GM12878 (cell line): ENCODE data around the gene TMA16. TPM values are rescaled to one million over a fixed set of nuclear protein-coding genes. Genes with fewer than 3 reads are reported as not detected.

ENCODE experiments used
- ATAC-seq: fragments of 200-7000 bp; cut with Tn5 transposase; 3 replicates; pipeline ENCODE4 v1.9.1; 2020; ENCODE audit warnings: mild to moderate bottlenecking, moderate library complexity
- BruUV-seq: library from RNA; stranded (reverse); fragments of 400-500 nt; replicated peaks from 2 replicates; lab custom pipeline; 2021; lab: Mats Ljungman, UMichigan
- CTCF ChIA-PET: fragments of 300-600 bp; sonication (Branson Sonifier 250); formaldehyde crosslinking; extraction: SDS; loops from one replicate; lab custom pipeline; 2021; ENCODE audit warnings: inconsistent platforms; lab: Yijun Ruan, JAX
- POLR2A ChIA-PET: fragments of 350-600 bp; formaldehyde crosslinking; extraction: SDS; loops from one replicate; lab custom pipeline; 2021; ENCODE audit warnings: inconsistent platforms; lab: Charles Lee
- RAD21 ChIA-PET: fragments of 300-600 bp; sonication (Branson Sonifier 250); formaldehyde crosslinking; loops from one replicate; lab custom pipeline; 2023; ENCODE audit warnings: antibody characterized with exemption; ENCODE audit not compliant: unreplicated experiment; lab: Charles Lee
- SMC1A ChIA-PET: fragments of 300-600 bp; sonication (Branson Sonifier 250); formaldehyde crosslinking; loops from one replicate; lab custom pipeline; 2023; ENCODE audit not compliant: unreplicated experiment, uncharacterized antibody; lab: Charles Lee
- DNase-seq: peaks from one replicate; pipeline ENCODE4 v3.0.0-alpha.2; 2011; ENCODE audit warnings: low read depth, low spot score
- FAIRE-seq: peaks from 3 replicates; lab custom pipeline; 2011; peaks lifted over from hg19 to GRCh38; lab: Jason Lieb, UNC
- H2AFZ ChIP-seq: 2 replicates; pipeline ENCODE4 v1.6.0; 2011; ENCODE audit warnings: low read depth, low read length, control low read depth; ENCODE audit not compliant: control insufficient read depth
- H3K27ac ChIP-seq: 2 replicates; pipeline ENCODE4 v1.5.1; 2011; ENCODE audit warnings: control low read depth; ENCODE audit not compliant: control insufficient read depth, insufficient read depth
- H3K27me3 ChIP-seq, 2 experiments: replicated peaks in 1 of 2; 2 replicates each; pipeline versions ENCODE4 v1.6.0 to v1.6.1; 2011; ENCODE audit warnings: low read length in 1 of 2; ENCODE audit not compliant: control insufficient read depth in 2 of 2, insufficient read depth in 2 of 2
- H3K36me3 ChIP-seq, 2 experiments: 2 replicates each; pipeline ENCODE4 v1.5.1; 2011; ENCODE audit warnings: low read length in 1 of 2; ENCODE audit not compliant: control insufficient read depth in 2 of 2, insufficient read depth in 2 of 2
- H3K4me1 ChIP-seq: 2 replicates; pipeline ENCODE4 v1.6.1; 2011; ENCODE audit warnings: mild to moderate bottlenecking, low read length, moderate library complexity, mixed read lengths; ENCODE audit not compliant: control insufficient read depth, insufficient read depth
- H3K4me2 ChIP-seq: 2 replicates; pipeline ENCODE4 v1.6.0; 2011; ENCODE audit warnings: control low read depth; ENCODE audit not compliant: control insufficient read depth, insufficient read depth
- H3K4me3 ChIP-seq: fragments of 200-600 bp; sonication (generic); 2 replicates; pipeline ENCODE4 v1.5.1; 2016
- H3K79me2 ChIP-seq: 2 replicates; pipeline ENCODE4 v1.6.0; 2011; ENCODE audit warnings: low read length; ENCODE audit not compliant: control insufficient read depth, insufficient read depth
- H3K9ac ChIP-seq: 2 replicates; pipeline ENCODE4 v1.8.0; 2011; ENCODE audit warnings: low read length, control low read depth, mixed read lengths; ENCODE audit not compliant: control insufficient read depth, insufficient read depth
- H3K9me3 ChIP-seq: replicated peaks from 3 replicates; pipeline ENCODE4 v1.5.1; 2011; ENCODE audit warnings: mild to moderate bottlenecking, low read length; ENCODE audit not compliant: control insufficient read depth, insufficient read depth
- H4K20me1 ChIP-seq: 2 replicates; pipeline ENCODE4 v1.6.0; 2011; ENCODE audit not compliant: control insufficient read depth, insufficient read depth
- BMI1 ChIP-seq: fragments of 450-650 bp; IDR thresholded peaks from 2 replicates; pipeline ENCODE4 v1.6.1; 2016; ENCODE audit warnings: mild to moderate bottlenecking, moderate library complexity, borderline replicate concordance
- EED ChIP-seq: sonication (generic); IDR thresholded peaks from 2 replicates; pipeline ENCODE4 v1.6.1; 2016; ENCODE audit warnings: antibody characterized with exemption, low read depth
- EP300 ChIP-seq, 2 experiments: fragments of 150-350 bp in 1 of 2; IDR thresholded peaks; 2 replicates each; pipeline ENCODE4 v1.6.1; 2011 to 2012; ENCODE audit warnings: low read depth in 2 of 2, low read length in 2 of 2, borderline replicate concordance in 1 of 2, improper control_type of control experiment in 1 of 2, inconsistent platforms in 1 of 2; ENCODE audit not compliant: control insufficient read depth in 1 of 2
- FOXK2 ChIP-seq: fragments of 450-650 bp; IDR thresholded peaks from 2 replicates; pipeline ENCODE4 v1.6.1; 2017; ENCODE audit warnings: mild to moderate bottlenecking, moderate library complexity
- GATAD2B ChIP-seq: fragments of 450-650 bp; conservative IDR thresholded peaks from 2 replicates; pipeline ENCODE4 v1.6.1; 2017; ENCODE audit warnings: low read depth, mild to moderate bottlenecking, moderate library complexity
- HSF1 ChIP-seq: fragments of 150-350 bp; IDR thresholded peaks from 2 replicates; pipeline ENCODE4 v1.6.1; 2014; ENCODE audit warnings: mild to moderate bottlenecking, low read depth, low read length
- IRF4 ChIP-seq: IDR thresholded peaks from 2 replicates; pipeline ENCODE4 v1.6.1; 2011; ENCODE audit warnings: low read depth, low read length
- MLLT1 ChIP-seq: fragments of 450-650 bp; IDR thresholded peaks from 2 replicates; pipeline ENCODE4 v1.6.1; 2016; ENCODE audit warnings: mild to moderate bottlenecking
- MTA2 ChIP-seq: fragments of 450-650 bp; IDR thresholded peaks from 2 replicates; pipeline ENCODE4 v1.6.1; 2016; ENCODE audit warnings: low read depth, mild to moderate bottlenecking, moderate library complexity
- POLR2AphosphoS2 ChIP-seq: IDR thresholded peaks from 2 replicates; pipeline ENCODE4 v1.6.1; 2011; ENCODE audit warnings: low read depth, mild to moderate bottlenecking, low read length, improper control_type of control experiment, moderate library complexity
- TARDBP ChIP-seq: IDR thresholded peaks from 2 replicates; pipeline ENCODE4 v1.6.1; 2016; ENCODE audit warnings: borderline replicate concordance
- TCF12 ChIP-seq: IDR thresholded peaks from 2 replicates; pipeline ENCODE4 v1.6.1; 2011; ENCODE audit warnings: low read depth, mild to moderate bottlenecking, low read length
- WGBS: methylation state at CpG from one replicate; pipeline ENCODE4 v1.1.6; 2016; ENCODE audit warnings: low lambda C conversion rate; ENCODE audit not compliant: insufficient replicate concordance, insufficient coverage; ENCODE audit errors: missing lambda C conversion rate; 5-methylcytosine and 5-hydroxymethylcytosine counted together
- in situ Hi-C: fragments of 300-500 bp; cut with MboI; formaldehyde crosslinking; loops from 9 replicates; pipeline ENCODE4 v1.14.3; 2018; ENCODE audit warnings: mixed read lengths
- intact Hi-C: fragments of 100-400 bp; cut with micrococcal nuclease; formaldehyde crosslinking; loops from one replicate; pipeline ENCODE4 v1.14.2; 2022; ENCODE audit not compliant: unreplicated experiment
- polyA plus RNA-seq, 11 experiments: library from polyadenylated mRNA; depleted of rRNA in 4 of 11; unstranded in 6 of 11; stranded (reverse) in 5 of 11; fragments of >200 nt; fragmentation: Nextera tagmentation in 4 of 11; fragmentation: Illumina TruSeq in 1 of 11; extraction: Ambion mirVana in 4 of 11; extraction: Trizol in 1 of 11; gene quantifications; 1 replicate in 1 of 11; 2 replicates in 10 of 11; pipeline versions ENCODE4 v1.2.1 to v1.2.3, GENCODE V29; 2011 to 2016; ENCODE audit warnings: inconsistent platforms in 2 of 11, missing spikeins in 2 of 11, low read depth in 1 of 11
- total RNA-seq, 4 experiments: library from RNA; depleted of rRNA in 3 of 4; stranded (reverse); fragments of >200 nt in 3 of 4; fragmentation: Illumina TruSeq in 1 of 4; extraction: Trizol in 1 of 4; gene quantifications; 2 replicates each; pipeline versions ENCODE4 v1.2.1 to v1.2.3, GENCODE V29; 2013 to 2021
- TF ChIP-seq, protein P1 (sequence below): fragments of 450-650 bp; IDR thresholded peaks from 2 replicates; pipeline ENCODE4 v1.6.1; 2018; ENCODE audit warnings: borderline replicate concordance, mild to moderate bottlenecking; ENCODE audit not compliant: partially characterized antibody

TMA16 gene
- total and polyA plus RNA-seq, 10 of the 15 experiments (the other 5 are each of a cell fraction or from before 2014, with no cell fraction given) = 37.9 to 91.0 (median 55.8) TPM

GRCh38 chr4:163564221-163564720 is 69.8 kb downstream of the TMA16 start:
- no peak overlapping the region for H2AFZ ChIP-seq
- WGBS = 91% methylated on average over 2 of the region's 2 CpGs
- intact Hi-C loops = no loop called here
- no peaks in the 10 kb centered on the region for H3K27me3 ChIP-seq
- no peaks in the 10 kb centered on the region for H3K36me3 ChIP-seq
- H3K79me2 ChIP-seq = no peaks in the 10 kb centered on the region
- no peak for ATAC-seq
- no peak for TF ChIP-seq TCF12
- TF ChIP-seq BMI1 = no peak
- TF ChIP-seq TARDBP = no peak
- TF ChIP-seq GATAD2B = no peak
- TF ChIP-seq POLR2AphosphoS2 = no peak
- TF ChIP-seq MTA2 = no peak
- no peak for TF ChIP-seq EED
- TF ChIP-seq EP300 (IDR thresholded peaks at IDR 0.05; ENCODE audit: borderline replicate concordance in 1 of 2, control insufficient read depth in 1 of 2, low read depth in 2 of 2, low read length in 2 of 2) = no peak
- no peak for TF ChIP-seq FOXK2
- TF ChIP-seq HSF1 = no peak
- no peak for TF ChIP-seq IRF4
- no peak for TF ChIP-seq MLLT1
- TF ChIP-seq, protein P1, sequence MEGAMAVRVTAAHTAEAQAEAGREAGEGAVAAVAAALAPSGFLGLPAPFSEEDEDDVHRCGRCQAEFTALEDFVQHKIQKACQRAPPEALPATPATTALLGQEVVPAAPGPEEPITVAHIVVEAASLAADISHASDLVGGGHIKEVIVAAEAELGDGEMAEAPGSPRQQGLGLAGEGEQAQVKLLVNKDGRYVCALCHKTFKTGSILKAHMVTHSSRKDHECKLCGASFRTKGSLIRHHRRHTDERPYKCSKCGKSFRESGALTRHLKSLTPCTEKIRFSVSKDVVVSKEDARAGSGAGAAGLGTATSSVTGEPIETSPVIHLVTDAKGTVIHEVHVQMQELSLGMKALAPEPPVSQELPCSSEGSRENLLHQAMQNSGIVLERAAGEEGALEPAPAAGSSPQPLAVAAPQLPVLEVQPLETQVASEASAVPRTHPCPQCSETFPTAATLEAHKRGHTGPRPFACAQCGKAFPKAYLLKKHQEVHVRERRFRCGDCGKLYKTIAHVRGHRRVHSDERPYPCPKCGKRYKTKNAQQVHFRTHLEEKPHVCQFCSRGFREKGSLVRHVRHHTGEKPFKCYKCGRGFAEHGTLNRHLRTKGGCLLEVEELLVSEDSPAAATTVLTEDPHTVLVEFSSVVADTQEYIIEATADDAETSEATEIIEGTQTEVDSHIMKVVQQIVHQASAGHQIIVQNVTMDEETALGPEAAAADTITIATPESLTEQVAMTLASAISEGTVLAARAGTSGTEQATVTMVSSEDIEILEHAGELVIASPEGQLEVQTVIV = no peak
- TF ChIP-seq, all 136 proteins: peak for 0
- no peaks in the 10 kb centered on the region for H3K9me3 ChIP-seq
- no peaks in the 10 kb centered on the region for H4K20me1 ChIP-seq
- no peaks in the 10 kb centered on the region for H3K4me1 ChIP-seq
- ChIA-PET CTCF (interaction anchor here (0.6 to 2.2 kb wide), 5 partner anchors 8 to 116 kb away, joined by 3 to 10 read pairs (median 3); no protein-coding TSS in a partner anchor), POLR2A (no interaction called here), RAD21 (no interaction called here), SMC1A (interaction anchor here (0.7 to 3.1 kb wide), 10 partner anchors 9 to 190 kb away, joined by 3 to 23 read pairs (median 4); no protein-coding TSS in a partner anchor)
- in situ Hi-C loops = no loop called here
- no peak overlapping the region for H3K4me2 ChIP-seq
- H3K9ac ChIP-seq = no peak overlapping the region
- FAIRE-seq = no peak
- H3K4me3 ChIP-seq = no peak overlapping the region
- no peak for DNase-seq
- no peak overlapping the region for H3K27ac ChIP-seq
- BruUV-seq = no TSS peak
